A204.1 (cell line): ENCODE measurements around the gene METTL24.
"Not testable (repeated sequence)": the region's sequence is repeated elsewhere in the genome, so short reads cannot be mapped to it uniquely, and the experiment has no call there.

Experiments used
- FAIRE-seq: peaks from 2 replicates; lab custom pipeline; 2012; peaks lifted over from hg19 to GRCh38; lab: Jason Lieb, UNC

METTL24 gene

GRCh38 chr6:110315207-110315868 lies 42.8 kb downstream of the METTL24 start:
- FAIRE-seq = no peak

DNA sequence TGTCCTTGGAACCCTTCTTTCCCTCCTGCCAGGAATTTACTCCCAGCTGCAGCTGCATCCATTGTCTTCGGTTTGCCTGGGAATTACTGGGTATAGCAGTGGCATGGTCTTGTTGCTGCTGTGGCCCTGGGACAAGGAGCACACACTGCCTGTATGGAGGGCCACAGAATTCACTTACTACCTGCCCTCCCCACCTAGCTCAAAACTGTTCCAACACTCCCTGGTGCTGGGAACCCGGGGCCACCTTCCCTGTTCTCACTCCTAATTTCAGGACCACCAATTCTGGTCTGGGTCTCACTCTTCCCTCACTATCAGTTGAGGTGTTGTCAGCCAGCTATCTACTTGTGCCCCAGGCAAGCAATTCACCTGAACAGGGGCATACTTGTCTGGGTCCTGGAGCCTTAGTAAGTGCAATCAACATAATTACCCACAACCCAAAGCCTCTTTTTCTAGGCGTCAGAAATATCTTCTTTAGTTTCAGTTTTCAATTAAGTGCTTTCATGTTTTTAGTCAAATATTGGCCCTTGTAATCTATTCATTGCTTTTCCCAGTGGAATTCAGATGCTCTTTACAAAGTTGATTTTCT lies 47.2 kb downstream of the METTL24 start:
- FAIRE-seq = no peak

DNA sequence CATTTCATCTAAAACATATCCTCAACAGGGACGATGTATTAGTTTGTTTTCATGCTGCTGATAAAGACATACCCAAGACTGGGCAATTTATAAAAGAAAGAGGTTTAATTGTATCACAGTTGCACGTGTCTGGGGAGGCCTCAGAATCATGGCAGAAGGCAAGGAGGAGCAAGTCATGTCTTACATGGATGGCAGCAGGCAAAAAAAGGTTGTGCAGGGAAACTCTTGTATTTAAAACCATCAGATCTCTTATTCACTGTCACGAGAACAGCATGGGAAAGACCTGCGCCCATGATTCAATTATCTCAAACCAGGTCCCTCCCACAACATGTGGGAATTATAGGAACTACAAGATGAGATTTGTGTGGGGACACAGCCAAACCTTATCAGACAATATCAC lies 48.7 kb downstream of the METTL24 start:
- not testable (repeated sequence) for FAIRE-seq

- no peak for FAIRE-seq
Measured at GRCh38 chr6:110307368-110307767, 50.8 kb downstream of the METTL24 start.

DNA sequence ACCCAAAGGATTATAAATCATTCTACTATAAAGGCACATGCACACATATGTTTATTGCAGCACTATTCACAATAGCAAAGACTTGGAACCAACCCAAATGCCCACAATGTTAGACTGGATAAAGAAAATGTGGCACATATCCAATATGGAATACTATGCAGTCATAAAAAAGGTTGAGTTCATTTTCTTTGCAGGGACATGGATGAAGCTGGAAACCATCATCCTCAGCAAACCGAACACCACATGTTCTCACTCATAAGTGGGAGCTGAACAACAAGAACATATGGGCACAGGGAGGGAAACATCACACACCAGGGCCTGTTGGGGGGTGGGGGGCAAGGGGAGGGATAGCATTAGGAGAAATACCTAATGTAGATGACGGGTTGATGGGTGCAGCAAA lies 52.3 kb downstream of the METTL24 start:
- FAIRE-seq = not testable (repeated sequence)

DNA sequence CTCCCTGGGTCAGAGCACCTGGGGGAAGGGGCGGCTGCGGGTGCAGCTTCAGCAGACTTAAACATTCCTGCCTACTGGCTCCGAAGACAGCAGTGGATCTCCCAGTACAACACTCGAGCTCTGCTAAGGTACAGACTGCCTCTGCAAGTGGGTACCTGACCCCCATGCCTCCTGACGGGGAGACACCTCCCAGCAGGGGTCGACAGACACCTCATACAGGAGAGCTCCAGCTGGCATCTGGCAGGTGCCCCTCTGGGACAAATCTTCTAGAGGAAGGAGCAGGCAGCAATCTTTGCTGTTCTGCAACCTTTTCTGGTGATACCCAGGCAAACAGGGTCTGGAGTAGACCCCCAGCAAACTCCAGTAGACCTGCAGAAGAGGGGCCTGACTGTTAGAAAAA lies 54.5 kb downstream of the METTL24 start:
- FAIRE-seq = not testable (repeated sequence)

- FAIRE-seq = no peak
Measured at GRCh38 chr6:110298916-110299315, 59.2 kb downstream of the METTL24 start.

DNA sequence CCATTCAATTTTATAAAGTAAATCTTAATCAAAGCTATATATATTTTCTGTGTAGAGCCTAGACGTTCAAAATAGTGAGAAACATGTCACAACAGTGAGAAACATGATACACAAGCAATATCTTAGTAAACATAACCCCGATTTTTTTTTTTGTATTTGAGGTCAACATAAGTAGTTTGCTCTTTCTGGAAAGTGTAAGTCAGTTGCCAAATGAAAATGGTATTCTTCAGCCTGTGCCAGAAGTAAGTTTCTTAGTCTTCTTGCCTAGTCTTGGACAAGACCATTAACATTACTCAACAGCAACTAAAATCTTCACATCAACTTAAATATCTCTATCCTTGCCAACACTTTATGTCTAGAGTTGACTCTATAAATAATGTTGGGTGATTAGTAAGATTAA lies 59.7 kb downstream of the METTL24 start:
- FAIRE-seq = no peak

- FAIRE-seq = no peak
Measured at GRCh38 chr6:110296241-110297025, 61.7 kb downstream of the METTL24 start.

DNA sequence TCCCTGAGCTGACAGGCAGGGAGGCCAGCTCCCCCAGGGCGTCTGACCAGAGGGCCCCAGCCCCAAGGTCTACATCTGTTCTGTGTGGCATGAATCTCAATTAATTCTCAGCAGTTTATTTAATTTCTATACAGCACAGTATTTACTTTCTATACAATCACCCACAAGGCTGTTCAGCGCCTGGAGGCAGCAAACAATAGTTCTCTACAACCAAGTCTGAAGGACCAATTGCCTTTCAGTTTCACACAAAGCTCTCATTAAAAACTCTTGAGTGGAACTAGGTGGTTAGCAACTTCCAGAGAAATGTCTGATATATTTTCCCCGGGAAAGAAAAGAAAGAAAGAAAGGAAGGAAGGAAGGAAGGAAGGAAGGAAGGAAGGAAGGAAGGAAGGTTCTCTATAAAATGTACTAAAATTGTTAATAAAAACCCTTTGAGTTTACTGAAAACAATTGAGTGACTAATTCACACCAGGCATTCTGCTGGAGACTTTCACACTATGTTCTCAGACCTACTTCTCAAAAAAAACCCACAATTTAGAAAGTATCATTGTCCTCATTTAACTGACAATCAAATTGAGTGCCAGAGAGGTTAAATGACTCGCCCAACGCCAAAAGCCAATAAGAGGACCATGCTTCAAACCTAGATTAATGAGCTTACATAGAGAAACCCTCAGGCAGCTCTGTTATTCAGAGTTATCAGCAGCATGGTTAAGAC lies 62.5 kb downstream of the METTL24 start:
- no peak for FAIRE-seq

- no peak for FAIRE-seq
Measured at GRCh38 chr6:110287462-110288341, 70.4 kb downstream of the METTL24 start.

GRCh38 chr6:110285306-110286060 lies 72.7 kb downstream of the METTL24 start:
- FAIRE-seq = no peak

DNA sequence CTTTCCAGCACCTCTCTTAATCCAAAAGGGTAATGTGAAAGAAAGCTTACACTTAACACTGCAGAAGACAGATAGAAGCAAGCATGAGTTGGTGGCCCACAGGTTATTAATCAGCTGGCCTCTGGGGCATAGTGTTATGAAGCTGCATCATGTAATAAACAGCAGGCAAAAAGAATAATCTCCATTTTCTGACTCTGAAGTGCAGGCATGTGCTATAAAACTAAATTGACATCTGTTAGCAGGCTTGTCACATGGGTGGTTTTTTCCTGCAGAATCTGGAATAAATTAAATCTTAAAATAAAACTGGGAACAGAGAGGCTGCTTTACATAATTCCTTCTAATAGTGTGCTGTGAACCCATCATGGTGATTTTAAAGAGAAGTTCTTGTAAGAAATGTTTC lies 73.3 kb downstream of the METTL24 start:
- FAIRE-seq = no peak

DNA sequence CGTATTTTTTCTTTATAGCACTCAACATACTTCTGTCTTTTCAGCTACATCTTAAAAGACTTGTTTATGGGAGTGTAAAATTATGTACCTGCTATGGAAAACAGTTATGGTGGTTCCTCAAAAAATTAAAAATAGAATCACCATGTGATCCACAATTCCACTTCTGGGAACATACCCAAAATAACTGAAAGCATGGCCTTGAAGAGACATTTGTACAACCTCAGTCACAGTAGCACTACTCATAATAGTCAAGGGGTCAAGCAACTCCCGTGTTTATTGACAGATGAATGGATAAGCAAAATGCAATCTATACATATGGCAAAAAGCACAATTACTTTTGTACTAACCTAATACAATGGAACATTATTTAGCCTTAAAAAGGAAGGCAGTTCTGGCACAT lies 74.5 kb downstream of the METTL24 start:
- no peak for FAIRE-seq

DNA sequence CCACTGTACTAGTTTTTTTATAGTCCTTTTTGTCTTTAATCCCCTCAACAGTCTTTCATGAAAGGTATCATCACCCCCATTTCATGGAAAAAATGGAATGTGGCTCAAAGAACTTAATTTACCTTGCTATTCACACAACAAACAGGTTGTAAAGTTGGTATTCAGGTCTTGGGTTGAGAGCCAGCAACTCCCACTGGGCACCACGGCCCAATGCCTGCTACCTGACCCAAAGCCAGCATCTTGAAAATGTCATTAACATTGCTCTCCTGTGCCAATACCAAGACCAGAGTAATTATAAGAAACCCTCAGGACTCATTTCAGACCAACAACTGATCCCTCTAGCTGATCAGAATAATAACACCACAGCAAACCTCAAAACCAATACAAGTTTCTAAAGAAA lies 75.7 kb downstream of the METTL24 start:
- FAIRE-seq = no peak

DNA sequence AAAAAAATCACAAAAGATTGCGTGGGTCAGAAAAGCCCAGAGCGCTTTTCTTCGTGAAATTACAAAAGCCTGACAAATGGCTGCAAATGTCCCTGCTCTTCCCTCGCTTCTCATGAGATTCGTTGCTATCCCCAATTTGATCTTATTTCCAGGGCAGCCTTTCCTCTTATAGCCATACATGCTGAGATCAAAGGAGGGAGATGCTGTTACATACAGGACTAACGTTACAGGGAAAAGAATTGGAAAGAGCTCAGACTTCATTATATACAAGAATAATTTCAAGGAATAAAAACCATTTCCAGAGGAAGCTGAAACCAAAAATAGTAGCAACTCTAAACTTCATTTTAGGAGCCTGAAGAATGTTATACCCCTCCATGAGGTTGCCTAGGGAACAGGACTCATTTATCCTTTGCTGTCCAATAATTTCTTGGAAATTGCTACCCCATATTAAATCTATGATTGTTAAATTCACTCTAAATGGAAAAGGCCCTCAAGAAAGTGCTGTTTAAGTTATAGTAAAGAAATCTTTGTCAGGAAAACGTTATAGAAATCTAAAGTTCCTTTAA lies 81.0 kb downstream of the METTL24 start:
- no peak for FAIRE-seq

- not testable (repeated sequence) for FAIRE-seq
Measured at GRCh38 chr6:110272781-110273180, 85.4 kb downstream of the METTL24 start.

DNA sequence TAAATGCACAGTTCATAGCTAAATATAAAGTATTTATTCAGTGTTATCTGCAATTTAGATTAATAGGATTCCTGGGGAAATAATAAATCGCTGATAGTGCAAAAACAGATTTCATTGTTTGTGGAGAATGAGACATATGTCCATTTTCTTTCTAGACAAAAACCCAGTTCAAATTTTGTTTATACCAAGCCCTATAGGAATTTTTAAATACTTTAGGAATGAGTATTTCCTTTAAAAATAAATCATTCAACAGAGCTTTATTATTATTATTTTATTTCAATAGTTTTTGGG lies 86.5 kb downstream of the METTL24 start:
- no peak for FAIRE-seq

DNA sequence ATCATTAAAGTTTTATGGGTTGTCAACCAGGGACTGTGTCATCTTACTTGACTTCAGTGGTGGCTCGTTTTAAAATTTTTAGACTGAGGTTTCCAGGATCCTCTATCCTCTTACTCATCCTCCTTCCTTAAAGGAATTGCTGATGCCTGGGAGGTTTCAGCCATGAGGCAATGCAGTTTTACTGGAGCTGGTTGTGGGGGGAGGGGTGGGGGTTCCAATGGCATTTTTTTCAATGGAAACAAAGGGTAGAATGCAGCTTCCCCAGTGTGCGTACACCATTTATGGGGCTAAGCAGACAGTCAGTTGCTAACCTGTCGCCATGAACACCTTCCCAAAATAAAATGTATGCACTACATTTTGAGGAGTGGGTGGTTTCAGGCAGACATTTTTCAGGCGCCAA lies 88.0 kb downstream of the METTL24 start:
- FAIRE-seq = no peak

GRCh38 chr6:110269623-110270022 lies 88.5 kb downstream of the METTL24 start:
- FAIRE-seq = no peak

GRCh38 chr6:110266996-110267395 lies 91.2 kb downstream of the METTL24 start:
- no peak for FAIRE-seq
